NOMO-1 treated with DMSO at 0.1 percent for 48 hours (cell line): ENCODE data around the gene EBF3.

Experiments
- DNase-seq: peaks from one replicate; lab custom pipeline; 2025; ENCODE audit not compliant: unreplicated experiment; lab: John Stamatoyannopoulos, UW

The EBF3 gene, protein sequence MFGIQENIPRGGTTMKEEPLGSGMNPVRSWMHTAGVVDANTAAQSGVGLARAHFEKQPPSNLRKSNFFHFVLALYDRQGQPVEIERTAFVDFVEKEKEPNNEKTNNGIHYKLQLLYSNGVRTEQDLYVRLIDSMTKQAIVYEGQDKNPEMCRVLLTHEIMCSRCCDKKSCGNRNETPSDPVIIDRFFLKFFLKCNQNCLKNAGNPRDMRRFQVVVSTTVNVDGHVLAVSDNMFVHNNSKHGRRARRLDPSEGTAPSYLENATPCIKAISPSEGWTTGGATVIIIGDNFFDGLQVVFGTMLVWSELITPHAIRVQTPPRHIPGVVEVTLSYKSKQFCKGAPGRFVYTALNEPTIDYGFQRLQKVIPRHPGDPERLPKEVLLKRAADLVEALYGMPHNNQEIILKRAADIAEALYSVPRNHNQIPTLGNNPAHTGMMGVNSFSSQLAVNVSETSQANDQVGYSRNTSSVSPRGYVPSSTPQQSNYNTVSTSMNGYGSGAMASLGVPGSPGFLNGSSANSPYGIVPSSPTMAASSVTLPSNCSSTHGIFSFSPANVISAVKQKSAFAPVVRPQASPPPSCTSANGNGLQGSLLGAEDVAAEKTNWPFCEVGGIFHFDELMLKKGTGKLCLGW

DNA sequence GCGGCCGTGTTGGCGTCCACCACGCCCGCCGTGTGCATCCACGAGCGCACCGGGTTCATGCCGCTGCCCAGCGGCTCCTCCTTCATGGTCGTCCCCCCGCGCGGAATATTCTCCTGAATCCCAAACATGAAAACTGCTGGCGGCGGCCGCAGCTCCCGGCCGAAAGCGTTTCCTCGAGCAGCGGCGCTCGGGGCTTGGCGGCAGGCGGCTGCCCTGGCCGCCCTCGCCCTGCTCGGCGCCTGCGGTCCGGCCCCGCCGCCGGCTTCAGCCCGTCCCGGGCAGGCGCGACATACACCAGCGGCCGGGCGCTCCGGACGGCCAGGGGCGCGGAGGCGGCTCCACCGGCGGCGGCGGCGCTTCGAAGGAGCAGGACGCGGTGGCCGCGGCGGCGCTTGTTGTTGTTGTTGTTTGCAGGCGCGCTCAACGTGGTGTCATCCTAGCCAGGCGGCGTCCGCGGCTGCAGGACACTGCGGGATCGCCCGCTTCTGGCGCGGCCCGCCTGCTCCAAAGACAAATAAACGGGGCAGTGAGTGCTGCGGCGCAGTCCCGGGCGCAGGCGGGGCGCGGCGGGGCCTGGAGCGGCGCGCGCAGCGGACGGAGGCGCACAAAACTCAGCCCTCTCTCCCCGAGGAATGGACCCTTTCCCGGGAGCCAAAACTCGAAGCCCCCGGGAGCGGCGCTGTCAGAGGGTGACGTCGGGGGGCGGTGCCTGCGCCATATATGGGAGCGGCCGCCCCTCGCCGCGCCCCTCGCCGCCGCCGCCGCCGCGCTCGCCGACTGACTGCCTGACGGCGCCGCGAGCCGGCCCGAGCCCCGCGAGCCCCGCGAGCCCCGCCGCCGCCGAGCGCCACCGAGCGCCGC is at the start of gene EBF3:
Gene EBF3 (minus strand): TSS at position 634 of the 861 bp plus-strand sequence. CDS start 506 bp downstream, at position 128.
- DNase-seq = no peak

DNA sequence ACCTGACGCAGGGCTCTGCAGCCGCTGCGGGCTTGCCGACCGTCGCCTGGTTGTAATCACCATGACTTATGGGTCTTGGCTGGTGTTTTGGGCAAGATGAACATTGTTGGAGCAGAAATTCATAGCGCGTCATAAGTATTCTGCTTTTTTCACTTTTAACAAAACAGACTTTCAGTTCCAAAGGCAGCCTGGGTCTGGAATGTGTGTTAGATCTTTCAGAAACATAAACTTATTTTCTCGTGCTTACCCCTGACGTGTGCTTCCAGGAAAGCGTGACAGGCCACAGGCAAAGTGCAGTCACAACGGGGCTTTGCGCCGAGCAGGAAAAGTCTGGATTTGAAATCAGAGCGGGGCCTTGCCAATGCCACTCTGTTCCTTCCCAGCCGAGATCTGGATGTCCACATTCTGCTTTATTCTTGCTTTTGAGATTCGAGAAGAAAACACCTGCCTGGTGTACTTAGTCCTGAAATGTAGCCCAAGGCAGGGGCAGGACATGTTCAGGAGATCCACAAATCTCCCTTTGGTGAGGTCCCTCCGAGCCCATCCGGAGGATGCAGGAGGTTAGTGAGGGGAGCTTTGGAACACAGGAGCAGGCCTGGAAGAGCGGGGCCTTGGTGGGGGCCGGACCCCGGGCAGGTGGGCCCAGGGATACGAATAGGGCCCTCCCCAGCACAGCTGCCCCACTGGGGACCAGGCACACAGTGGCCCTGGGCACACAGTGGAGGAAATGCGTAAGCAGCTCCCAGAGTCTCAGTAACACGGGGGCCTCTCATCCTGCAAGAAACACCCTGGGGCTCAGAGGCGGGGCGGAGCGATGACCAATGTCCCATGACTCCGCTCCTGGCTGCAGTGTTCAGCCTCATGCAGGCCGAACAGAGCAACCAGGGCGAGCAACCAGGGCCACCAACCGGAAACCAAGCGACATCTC is 49.5 kb upstream of the EBF3 start:
- no peak for DNase-seq

DNA sequence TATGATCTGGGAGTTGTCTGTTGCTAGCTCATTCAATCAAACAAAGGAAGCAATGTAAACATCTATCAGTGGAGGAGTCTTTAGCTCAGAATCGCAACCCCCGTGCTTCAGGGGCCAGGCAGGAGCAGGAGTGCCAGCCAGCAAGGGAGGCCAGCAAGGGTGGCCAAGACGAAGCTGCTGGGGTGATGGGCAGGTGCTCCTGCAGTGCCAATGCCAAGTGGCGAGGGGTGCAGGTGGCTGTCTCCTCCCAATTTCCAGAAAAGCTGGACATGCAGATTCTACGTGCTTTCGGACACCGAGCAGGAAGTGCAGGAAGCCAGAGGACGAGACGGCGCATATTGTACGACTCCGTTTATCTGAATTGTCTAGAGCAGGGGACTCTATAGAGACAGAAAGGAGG is 48.1 kb upstream of the EBF3 start:
- no peak for DNase-seq

GRCh38 chr10:130010653-130011052 is 46.6 kb upstream of the EBF3 start:
- no peak for DNase-seq

DNA sequence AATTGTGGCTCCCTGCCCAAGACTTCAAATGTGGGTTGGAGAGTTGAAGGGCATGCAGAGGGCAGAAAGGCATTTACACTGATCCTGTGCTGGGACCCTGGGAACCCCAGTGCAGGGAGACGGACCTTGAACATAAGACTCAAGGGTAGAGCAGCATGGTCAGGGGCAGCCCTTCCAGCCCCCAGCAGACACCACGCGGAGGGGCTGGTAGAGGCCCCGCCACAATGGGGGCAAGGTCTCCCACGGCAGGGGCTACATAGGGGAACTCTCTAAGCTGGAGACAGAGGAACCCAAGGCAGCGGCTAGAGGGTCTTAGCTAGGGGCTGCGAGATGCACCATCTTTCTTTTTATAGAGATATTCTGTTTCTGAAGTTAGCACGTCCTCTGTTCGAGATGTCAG is 45.2 kb upstream of the EBF3 start:
- DNase-seq = no peak

DNA sequence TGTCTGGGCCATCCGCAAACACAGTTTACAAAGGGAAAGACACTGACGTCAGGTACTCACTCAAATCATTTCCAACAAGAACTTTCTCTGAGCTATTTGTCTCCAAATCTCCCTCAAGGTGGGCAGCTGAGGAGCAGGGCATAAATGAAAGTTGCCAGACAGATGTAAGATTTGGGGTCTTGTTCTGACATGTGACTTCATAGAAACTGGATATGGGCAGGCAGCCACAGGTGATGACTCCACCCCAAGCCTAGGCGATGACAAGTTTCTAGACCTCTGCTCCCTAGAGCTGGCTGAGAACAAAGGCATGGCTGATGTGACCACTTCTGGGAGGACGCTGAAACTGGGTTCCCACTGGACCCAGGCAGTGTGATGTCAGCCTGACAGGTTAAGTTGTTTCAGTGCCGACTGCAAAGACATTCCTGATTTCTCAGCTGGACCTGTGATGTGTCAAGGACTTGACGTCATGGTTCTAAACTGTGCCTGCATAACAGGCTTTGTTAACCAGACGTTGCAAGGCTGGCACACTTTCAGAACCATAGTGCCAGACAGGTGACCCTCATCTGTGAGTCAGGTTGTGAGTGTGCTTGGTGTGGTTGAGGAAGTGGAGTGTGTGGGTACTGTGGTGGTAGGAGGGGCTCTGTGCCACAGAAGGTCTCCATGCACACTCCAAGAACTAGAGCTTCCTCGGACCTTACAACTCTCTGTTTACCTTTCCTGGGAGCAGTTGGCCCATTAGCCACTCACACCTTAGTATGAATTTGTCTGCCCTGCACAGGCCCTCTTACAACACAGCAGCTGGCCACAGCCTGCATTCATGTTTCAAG is 39.9 kb upstream of the EBF3 start:
- no peak for DNase-seq

- DNase-seq = no peak
Measured at GRCh38 chr10:130003166-130003565, 39.1 kb upstream of the EBF3 start.

DNA sequence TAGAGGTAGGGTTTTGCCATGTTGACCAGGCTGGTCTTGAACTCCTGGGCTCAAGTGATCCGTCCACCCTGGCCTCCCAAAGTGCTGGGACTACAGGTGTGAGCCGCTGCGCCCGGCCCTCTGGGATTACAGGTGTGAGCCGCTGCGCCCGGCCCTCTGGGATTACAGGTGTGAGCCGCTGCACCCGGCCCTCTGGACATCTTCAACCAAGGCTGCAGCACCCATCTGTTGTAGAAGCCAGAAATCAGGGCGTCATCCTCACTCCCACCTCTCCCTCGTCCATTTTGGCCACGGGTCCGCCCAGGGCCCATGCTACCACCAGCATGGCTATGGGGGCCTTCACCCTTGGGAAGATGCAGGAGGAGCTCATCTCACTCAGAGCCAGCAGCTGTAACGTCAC is 38.5 kb upstream of the EBF3 start:
- DNase-seq = no peak

GRCh38 chr10:130000918-130001317 is 36.8 kb upstream of the EBF3 start:
- no peak for DNase-seq

GRCh38 chr10:129999140-129999539 is 35.1 kb upstream of the EBF3 start:
- no peak for DNase-seq

GRCh38 chr10:129993621-129994020 is 29.5 kb upstream of the EBF3 start:
- no peak for DNase-seq

DNA sequence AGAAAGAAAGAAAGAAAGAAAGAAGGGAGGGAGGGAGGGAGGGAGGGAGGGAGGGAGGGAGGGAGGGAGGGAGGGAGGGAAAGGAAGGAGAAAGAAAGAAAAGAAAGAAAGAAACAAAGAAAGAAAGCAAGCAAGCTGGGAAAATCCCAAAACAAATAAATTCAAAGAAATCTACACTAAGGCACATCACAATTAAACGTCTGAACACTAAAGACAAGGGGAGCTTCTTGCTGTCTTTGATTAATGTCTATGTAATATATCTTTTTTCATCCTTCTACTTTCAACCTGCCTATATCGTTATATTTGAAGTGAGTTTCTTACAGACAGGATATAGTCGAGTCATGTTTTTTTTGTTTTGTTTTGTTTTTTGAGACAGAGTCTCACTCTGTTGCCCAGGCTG is 28.3 kb upstream of the EBF3 start:
- DNase-seq = no peak

DNA sequence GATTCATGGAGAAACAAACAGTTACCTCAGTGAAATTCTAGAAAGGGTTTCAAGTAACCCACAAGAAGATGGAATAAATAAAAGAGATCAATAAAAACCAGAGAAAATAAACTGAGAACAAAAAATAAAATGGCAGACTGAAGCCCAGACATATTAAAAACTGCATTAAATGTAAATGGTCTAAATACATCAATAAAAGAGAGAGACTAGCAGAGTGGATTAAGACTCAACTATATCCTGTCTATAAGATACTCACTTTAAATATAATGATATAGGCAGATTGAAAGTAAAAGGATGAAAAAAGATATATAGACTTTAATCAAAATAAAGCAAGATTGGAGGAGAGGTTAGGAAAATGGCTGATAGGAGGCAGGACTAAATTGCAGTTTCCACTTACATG is 18.8 kb upstream of the EBF3 start:
- DNase-seq = no peak

DNA sequence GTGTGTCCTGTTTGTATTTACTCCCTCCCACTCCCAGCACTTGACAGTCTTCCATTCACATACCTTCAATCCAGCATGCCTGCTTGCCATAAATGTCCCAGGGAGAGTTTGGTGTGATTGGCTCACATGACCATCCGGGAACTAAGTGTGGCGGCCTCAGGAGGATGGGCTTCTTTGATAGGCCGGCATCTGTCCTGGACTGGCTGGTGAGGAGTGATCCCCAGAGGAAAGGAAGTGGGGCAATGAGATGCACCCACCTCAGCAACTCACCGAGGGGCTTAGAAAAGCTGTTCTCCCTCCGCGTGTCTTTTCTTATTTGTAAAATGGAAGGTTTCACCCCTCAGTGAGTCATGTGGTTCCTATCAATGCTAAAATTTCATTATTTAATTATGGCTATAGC is 14.9 kb upstream of the EBF3 start:
- no peak for DNase-seq

- no peak for DNase-seq
Measured at GRCh38 chr10:129978322-129978721, 14.2 kb upstream of the EBF3 start.

- DNase-seq = no peak
Measured at GRCh38 chr10:129977794-129978193, 13.7 kb upstream of the EBF3 start.

DNA sequence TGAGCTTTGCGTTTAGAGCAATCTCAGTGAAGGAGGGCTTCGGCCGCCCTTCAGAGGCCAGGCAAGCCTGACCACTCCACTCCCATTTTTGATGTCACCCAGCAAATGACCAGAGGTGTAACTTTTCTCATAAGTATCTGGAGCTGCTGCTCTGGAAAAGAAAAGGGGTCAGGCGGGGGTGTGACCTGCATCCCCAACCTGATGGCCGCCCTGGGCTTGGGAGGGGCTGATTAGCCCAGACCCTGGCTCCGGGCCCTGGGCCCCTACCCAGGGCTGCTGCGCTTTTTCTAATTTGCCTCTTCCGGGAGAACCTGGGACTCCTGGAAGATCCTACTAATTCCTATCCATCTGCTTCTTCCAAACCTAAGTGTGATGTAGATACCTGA is 9.6 kb upstream of the EBF3 start:
- no peak for DNase-seq

DNA sequence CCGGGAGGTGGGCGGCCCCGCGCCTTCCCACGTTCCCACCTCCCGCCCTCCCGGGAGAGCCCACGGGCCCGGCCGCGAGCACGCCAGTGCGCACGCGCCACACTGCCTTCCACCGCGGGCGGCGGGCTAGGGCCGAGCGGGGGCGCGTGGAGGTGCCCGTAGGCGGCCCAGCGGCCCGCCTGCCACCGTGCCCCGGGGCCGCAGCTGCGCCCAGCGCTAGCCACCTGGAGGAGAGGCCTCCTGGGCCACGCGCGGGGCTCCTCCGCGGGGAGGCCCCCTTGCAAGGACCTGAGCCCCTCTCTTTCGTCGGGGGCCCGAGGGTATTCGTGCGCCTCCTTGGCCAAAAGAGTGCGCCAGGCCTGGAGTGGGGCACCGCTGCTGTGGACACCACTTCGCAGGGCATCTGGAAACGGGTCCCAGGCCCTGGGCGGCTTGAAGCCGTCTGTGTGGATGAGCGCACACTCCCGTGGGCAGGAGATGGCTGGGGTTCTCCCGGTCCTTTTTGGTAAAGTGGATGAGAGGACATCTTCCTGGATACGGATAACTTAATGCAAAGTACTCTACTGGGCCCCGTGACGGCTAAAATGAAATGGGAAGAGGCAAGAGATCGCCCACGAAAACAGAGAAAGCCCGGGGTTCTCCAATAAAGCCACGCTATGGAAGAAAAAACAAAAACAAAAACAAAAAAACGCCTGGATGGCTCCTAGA is 9.0 kb upstream of the EBF3 start:
- no peak for DNase-seq
